ENCODE data around the gene SLC38A11. TPM values are rescaled to one million over a fixed set of nuclear protein-coding genes. Genes with fewer than 3 reads are reported as not detected.

SLC38A11 gene
- polyA plus RNA-seq, 4 donors: 0.22 to 22.8 (median 3.7) TPM

GRCh38 chr2:164964700-164965099 lies 9.4 kb upstream of the SLC38A11 start:
- H3K4me3 ChIP-seq (ENCODE audit: low read depth in 1 of 3, low read length in 3 of 3): no peak overlapping the region
- H3K9me3 ChIP-seq (ENCODE audit: control insufficient read depth in 2 of 2, insufficient read depth in 1 of 2, low read depth in 1 of 2, low read length in 1 of 2): no peaks in the 10 kb centered on the region
- FAIRE-seq (no peak), DNase-seq (no peak)
- WGBS, 3 donors: 55 to 86% (median 63%) methylated on average over 1 of the region's 1 CpG
- H3K27ac ChIP-seq (ENCODE audit: low read depth in 1 of 3, low read length in 2 of 3): no peak overlapping the region
- no peaks in the 10 kb centered on the region for H3K4me1 ChIP-seq (ENCODE audit: control insufficient read depth in 3 of 3, insufficient read depth in 2 of 3, low read depth in 1 of 3, low read length in 2 of 3)
- no peaks in the 10 kb centered on the region for H3K36me3 ChIP-seq (ENCODE audit: control insufficient read depth in 3 of 3, insufficient read depth in 2 of 3, low read depth in 1 of 3, low read length in 3 of 3)
- H3K27me3 ChIP-seq (ENCODE audit: control insufficient read depth in 3 of 3, insufficient read depth in 3 of 3, low read length in 3 of 3): peaks cover 0 to 2% (median 0%) of the 10 kb centered on the region in 3 donors

GRCh38 chr2:164960159-164960558 lies 4.8 kb upstream of the SLC38A11 start:
- H3K4me1 ChIP-seq (ENCODE audit: control insufficient read depth in 3 of 3, insufficient read depth in 2 of 3, low read depth in 1 of 3, low read length in 2 of 3): no peaks in the 10 kb centered on the region
- no peak for FAIRE-seq
- H3K9me3 ChIP-seq (ENCODE audit: control insufficient read depth in 2 of 2, insufficient read depth in 1 of 2, low read depth in 1 of 2, low read length in 1 of 2): no peaks in the 10 kb centered on the region
- WGBS, 3 donors: 45 to 59% (median 59%) methylated on average over 2 of the region's 2 CpGs
- no peak overlapping the region for H3K4me3 ChIP-seq (ENCODE audit: low read depth in 1 of 3, low read length in 3 of 3)
- no peaks in the 10 kb centered on the region for H3K27me3 ChIP-seq (ENCODE audit: control insufficient read depth in 3 of 3, insufficient read depth in 3 of 3, low read length in 3 of 3)
- no peak overlapping the region for H3K27ac ChIP-seq (ENCODE audit: low read depth in 1 of 3, low read length in 2 of 3)
- DNase-seq: no peak
- H3K36me3 ChIP-seq (ENCODE audit: control insufficient read depth in 3 of 3, insufficient read depth in 2 of 3, low read depth in 1 of 3, low read length in 3 of 3): no peaks in the 10 kb centered on the region

DNA sequence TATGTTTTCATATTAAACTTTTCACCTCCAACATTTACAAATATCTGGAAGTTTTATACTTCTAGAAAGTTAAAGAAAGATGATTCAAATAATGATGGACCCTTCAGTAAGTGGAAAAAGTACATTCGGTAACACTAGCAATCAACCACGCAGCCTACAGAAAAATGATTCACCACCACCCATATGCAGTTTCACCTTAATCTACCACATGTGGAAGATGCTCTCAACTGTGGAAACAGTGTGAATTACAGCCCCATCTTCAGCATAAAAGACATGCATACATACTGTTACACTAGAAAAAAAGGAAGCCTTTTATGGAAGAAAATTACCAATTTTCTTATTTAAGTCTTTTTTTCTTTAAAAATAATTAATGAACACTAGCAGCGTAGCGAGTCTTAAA lies 1.1 kb downstream of the SLC38A11 start:
- no peaks in the 10 kb centered on the region for H3K36me3 ChIP-seq (ENCODE audit: control insufficient read depth in 3 of 3, insufficient read depth in 2 of 3, low read depth in 1 of 3, low read length in 3 of 3)
- no peak overlapping the region for H3K27ac ChIP-seq (ENCODE audit: low read depth in 1 of 3, low read length in 2 of 3)
- no peaks in the 10 kb centered on the region for H3K4me1 ChIP-seq (ENCODE audit: control insufficient read depth in 3 of 3, insufficient read depth in 2 of 3, low read depth in 1 of 3, low read length in 2 of 3)
- 41 to 65% (median 63%) methylated on average over 4 of the region's 4 CpGs for WGBS, 3 donors
- no peak for DNase-seq
- H3K9me3 ChIP-seq (ENCODE audit: control insufficient read depth in 2 of 2, insufficient read depth in 1 of 2, low read depth in 1 of 2, low read length in 1 of 2): no peaks in the 10 kb centered on the region
- no peak for FAIRE-seq
- no peaks in the 10 kb centered on the region for H3K27me3 ChIP-seq (ENCODE audit: control insufficient read depth in 3 of 3, insufficient read depth in 3 of 3, low read length in 3 of 3)
- H3K4me3 ChIP-seq (ENCODE audit: low read depth in 1 of 3, low read length in 3 of 3): no peak overlapping the region

- H3K9me3 ChIP-seq (ENCODE audit: control insufficient read depth in 2 of 2, insufficient read depth in 1 of 2, low read depth in 1 of 2, low read length in 1 of 2): no peaks in the 10 kb centered on the region
- FAIRE-seq: no peak
- 31 to 61% (median 45%) methylated on average over 3 of the region's 3 CpGs for WGBS, 3 donors
- no peak overlapping the region for H3K27ac ChIP-seq (ENCODE audit: low read depth in 1 of 3, low read length in 2 of 3)
- no peaks in the 10 kb centered on the region for H3K36me3 ChIP-seq (ENCODE audit: control insufficient read depth in 3 of 3, insufficient read depth in 2 of 3, low read depth in 1 of 3, low read length in 3 of 3)
- no peaks in the 10 kb centered on the region for H3K4me1 ChIP-seq (ENCODE audit: control insufficient read depth in 3 of 3, insufficient read depth in 2 of 3, low read depth in 1 of 3, low read length in 2 of 3)
- no peak for DNase-seq
- no peak overlapping the region for H3K4me3 ChIP-seq (ENCODE audit: low read depth in 1 of 3, low read length in 3 of 3)
- no peaks in the 10 kb centered on the region for H3K27me3 ChIP-seq (ENCODE audit: control insufficient read depth in 3 of 3, insufficient read depth in 3 of 3, low read length in 3 of 3)
Measured at GRCh38 chr2:164953279-164953678, 2.0 kb downstream of the SLC38A11 start.

DNA sequence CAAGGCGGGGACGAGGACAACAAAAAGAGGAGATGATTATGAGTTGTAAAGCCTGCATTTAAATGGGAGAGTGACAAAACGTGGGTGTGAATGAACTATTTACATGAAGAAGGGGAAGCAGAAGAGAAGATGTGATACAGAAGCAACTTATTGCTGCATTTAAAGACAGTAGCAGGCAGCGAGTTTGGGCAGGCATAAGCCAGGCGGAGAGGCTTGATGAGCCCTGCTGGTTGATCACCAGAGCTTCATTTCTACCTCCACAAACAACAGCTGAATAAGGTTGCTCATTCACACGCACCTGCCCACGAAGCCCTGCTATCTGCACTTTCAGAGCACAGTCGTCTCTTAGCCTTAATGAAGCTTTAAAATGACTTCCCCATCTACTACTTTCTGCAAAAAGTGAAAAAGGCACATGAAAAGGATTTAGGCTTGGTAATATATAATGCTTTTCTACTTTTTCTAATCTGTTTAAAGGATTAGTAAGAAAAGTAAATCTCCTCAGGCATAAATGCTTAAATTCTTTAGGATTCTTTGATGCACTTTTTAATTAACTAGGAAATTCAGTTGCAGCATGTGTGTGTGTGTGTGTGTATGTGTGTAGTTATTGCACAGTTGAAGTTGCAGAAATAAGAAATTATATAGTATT lies 3.1 kb downstream of the SLC38A11 start:
- Histone ChIP-seq H3K4me1 (ENCODE audit: control insufficient read depth in 3 of 3, insufficient read depth in 2 of 3, low read depth in 1 of 3, low read length in 2 of 3) (no peaks in the 10 kb centered on the region), H3K27ac (ENCODE audit: low read depth in 1 of 3, low read length in 2 of 3) (no peak overlapping the region), H3K27me3 (ENCODE audit: control insufficient read depth in 3 of 3, insufficient read depth in 3 of 3, low read length in 3 of 3) (no peaks in the 10 kb centered on the region), H3K36me3 (ENCODE audit: control insufficient read depth in 3 of 3, insufficient read depth in 2 of 3, low read depth in 1 of 3, low read length in 3 of 3) (no peaks in the 10 kb centered on the region), H3K9me3 (ENCODE audit: control insufficient read depth in 2 of 2, insufficient read depth in 1 of 2, low read depth in 1 of 2, low read length in 1 of 2) (no peaks in the 10 kb centered on the region), H3K4me3 (ENCODE audit: low read depth in 1 of 3, low read length in 3 of 3) (no peak overlapping the region)
- FAIRE-seq (no peak), DNase-seq (no peak)
- 57 to 67% (median 66%) methylated on average over 8 of the region's 8 CpGs for WGBS, 3 donors

DNA sequence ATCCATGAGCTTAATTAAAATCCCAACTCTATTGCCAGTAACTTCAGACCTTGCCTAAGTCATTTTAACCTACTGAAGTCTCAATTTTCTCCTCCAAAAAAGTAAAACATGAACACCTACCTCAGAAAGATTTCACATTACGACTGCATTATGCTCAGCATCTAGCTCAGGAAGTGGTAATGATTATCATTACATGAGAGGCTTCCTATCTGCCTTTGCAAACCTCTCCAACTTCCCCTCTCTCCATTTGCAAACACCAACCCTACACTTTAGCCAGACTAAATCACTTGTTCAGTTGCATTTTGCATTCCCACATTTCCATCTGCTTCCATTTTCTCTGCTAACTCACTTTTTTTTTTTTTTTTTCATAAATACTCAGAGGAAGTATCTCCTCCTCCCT lies 6.8 kb downstream of the SLC38A11 start:
- DNase-seq (no peak), FAIRE-seq (no peak)
- Histone ChIP-seq H3K9me3 (ENCODE audit: control insufficient read depth in 2 of 2, insufficient read depth in 1 of 2, low read depth in 1 of 2, low read length in 1 of 2) (no peaks in the 10 kb centered on the region), H3K4me1 (ENCODE audit: control insufficient read depth in 3 of 3, insufficient read depth in 2 of 3, low read depth in 1 of 3, low read length in 2 of 3) (no peaks in the 10 kb centered on the region), H3K27me3 (ENCODE audit: control insufficient read depth in 3 of 3, insufficient read depth in 3 of 3, low read length in 3 of 3) (no peaks in the 10 kb centered on the region), H3K36me3 (ENCODE audit: control insufficient read depth in 3 of 3, insufficient read depth in 2 of 3, low read depth in 1 of 3, low read length in 3 of 3) (no peaks in the 10 kb centered on the region), H3K27ac (ENCODE audit: low read depth in 1 of 3, low read length in 2 of 3) (no peak overlapping the region), H3K4me3 (ENCODE audit: low read depth in 1 of 3, low read length in 3 of 3) (no peak overlapping the region)
- WGBS, 3 donors: 52 to 84% (median 68%) methylated on average over 1 of the region's 1 CpG

DNA sequence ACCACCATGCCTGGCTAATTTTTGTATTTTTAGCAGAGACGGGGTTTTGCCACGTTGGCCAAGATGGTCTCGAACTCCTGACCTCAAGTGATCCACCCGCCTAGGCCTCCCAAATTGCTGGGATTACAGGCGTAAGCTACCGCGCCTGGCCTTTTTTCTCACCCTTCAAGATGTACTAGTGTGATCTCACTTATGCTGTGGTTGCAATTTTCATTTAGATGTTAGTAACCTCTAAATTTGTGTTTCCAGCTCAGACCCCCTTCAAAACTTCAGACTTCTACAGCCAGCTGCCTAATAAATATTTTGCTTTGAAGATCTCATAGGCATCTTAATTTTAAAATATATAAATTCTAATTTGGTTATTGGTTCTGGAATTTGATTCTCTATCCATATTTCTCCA lies 8.0 kb downstream of the SLC38A11 start:
- no peaks in the 10 kb centered on the region for H3K27me3 ChIP-seq (ENCODE audit: control insufficient read depth in 3 of 3, insufficient read depth in 3 of 3, low read length in 3 of 3)
- 87 to 93% (median 88%) methylated on average over 7 of the region's 7 CpGs for WGBS, 3 donors
- H3K27ac ChIP-seq (ENCODE audit: low read depth in 1 of 3, low read length in 2 of 3): no peak overlapping the region
- no peaks in the 10 kb centered on the region for H3K4me1 ChIP-seq (ENCODE audit: control insufficient read depth in 3 of 3, insufficient read depth in 2 of 3, low read depth in 1 of 3, low read length in 2 of 3)
- FAIRE-seq: no peak
- H3K36me3 ChIP-seq (ENCODE audit: control insufficient read depth in 3 of 3, insufficient read depth in 2 of 3, low read depth in 1 of 3, low read length in 3 of 3): no peaks in the 10 kb centered on the region
- no peaks in the 10 kb centered on the region for H3K9me3 ChIP-seq (ENCODE audit: control insufficient read depth in 2 of 2, insufficient read depth in 1 of 2, low read depth in 1 of 2, low read length in 1 of 2)
- no peak for DNase-seq
- no peak overlapping the region for H3K4me3 ChIP-seq (ENCODE audit: low read depth in 1 of 3, low read length in 3 of 3)

DNA sequence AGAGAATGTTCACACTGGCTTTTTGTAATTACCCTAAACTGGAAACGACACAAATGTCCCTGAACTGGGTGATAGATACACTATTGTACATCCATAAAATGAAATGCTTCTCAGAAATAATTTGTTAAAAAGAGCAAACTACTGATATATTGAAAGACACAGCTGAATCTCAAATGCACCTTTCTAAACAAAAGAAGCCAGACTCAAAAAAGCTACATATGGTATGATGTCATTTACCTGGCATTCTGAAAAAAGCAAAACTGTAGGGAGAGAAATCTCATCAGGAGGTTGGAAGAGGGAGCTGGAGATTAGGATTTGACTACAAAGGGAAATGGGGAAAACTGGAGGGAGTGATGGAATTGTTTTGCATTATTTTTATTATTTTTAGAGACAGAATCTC lies 12.0 kb downstream of the SLC38A11 start:
- no peak for FAIRE-seq
- Histone ChIP-seq H3K27me3 (ENCODE audit: control insufficient read depth in 3 of 3, insufficient read depth in 3 of 3, low read length in 3 of 3) (no peaks in the 10 kb centered on the region), H3K27ac (ENCODE audit: low read depth in 1 of 3, low read length in 2 of 3) (no peak overlapping the region), H3K4me1 (ENCODE audit: control insufficient read depth in 3 of 3, insufficient read depth in 2 of 3, low read depth in 1 of 3, low read length in 2 of 3) (peaks cover 0 to under 1% (median 0%) of the 10 kb centered on the region in 3 donors), H3K4me3 (ENCODE audit: low read depth in 1 of 3, low read length in 3 of 3) (no peak overlapping the region), H3K9me3 (ENCODE audit: control insufficient read depth in 2 of 2, insufficient read depth in 1 of 2, low read depth in 1 of 2, low read length in 1 of 2) (no peaks in the 10 kb centered on the region), H3K36me3 (ENCODE audit: control insufficient read depth in 3 of 3, insufficient read depth in 2 of 3, low read depth in 1 of 3, low read length in 3 of 3) (no peaks in the 10 kb centered on the region)
- no peak for DNase-seq
- 43 to 66% (median 62%) methylated on average over 1 of the region's 1 CpG for WGBS, 3 donors

- peak; percentile 64 to 71 for DNase-seq
- peak overlapping the region in 1 of 3 donors; percentile 5 for H3K4me3 ChIP-seq (ENCODE audit: low read depth in 1 of 3, low read length in 3 of 3)
- WGBS, 3 donors: 5 to 32% (median 12%) methylated on average over 3 of the region's 3 CpGs
- FAIRE-seq: peak; percentile 76
- no peaks in the 10 kb centered on the region for H3K27me3 ChIP-seq (ENCODE audit: control insufficient read depth in 3 of 3, insufficient read depth in 3 of 3, low read length in 3 of 3)
- H3K4me1 ChIP-seq (ENCODE audit: control insufficient read depth in 3 of 3, insufficient read depth in 2 of 3, low read depth in 1 of 3, low read length in 2 of 3): peaks cover 0 to 25% (median 0%) of the 10 kb centered on the region in 3 donors
- no peaks in the 10 kb centered on the region for H3K36me3 ChIP-seq (ENCODE audit: control insufficient read depth in 3 of 3, insufficient read depth in 2 of 3, low read depth in 1 of 3, low read length in 3 of 3)
- H3K27ac ChIP-seq (ENCODE audit: low read depth in 1 of 3, low read length in 2 of 3): peak overlapping the region in 1 of 3 donors; percentile 70
- no peaks in the 10 kb centered on the region for H3K9me3 ChIP-seq (ENCODE audit: control insufficient read depth in 2 of 2, insufficient read depth in 1 of 2, low read depth in 1 of 2, low read length in 1 of 2)
Measured at GRCh38 chr2:164937864-164938401, 17.4 kb downstream of the SLC38A11 start.
